GM19240 (cell line): Measurements from ENCODE around the gene GM2A.
"Not testable (repeated sequence)": the region's sequence is repeated elsewhere in the genome, so short reads cannot be mapped to it uniquely, and the experiment has no call there.

Experiments used
- DNase-seq: peaks from one replicate; pipeline ENCODE4 v3.0.0; 2011; ENCODE audit warnings: low spot score; ENCODE audit not compliant: insufficient read length

Gene GM2A

GRCh38 chr5:151251001-151251551 is 1.9 kb upstream of the GM2A start:
- no peak for DNase-seq

GRCh38 chr5:151251621-151252020 is 1.4 kb upstream of the GM2A start:
- no peak for DNase-seq

GRCh38 chr5:151253605-151253950 is 593 bp downstream of the GM2A start:
- no peak for DNase-seq

- DNase-seq: no peak
These were observed 1.6 kb downstream of the GM2A start for GRCh38 chr5:151254556-151254955.

GRCh38 chr5:151254990-151255389 is 2.0 kb downstream of the GM2A start:
- not testable (repeated sequence) for DNase-seq

- peak; percentile 55 for DNase-seq
These were observed 2.8 kb downstream of the GM2A start for GRCh38 chr5:151255621-151256286.

- no peak for DNase-seq
These were observed 4.8 kb downstream of the GM2A start for GRCh38 chr5:151257731-151258181.

- DNase-seq: no peak
These were observed 5.2 kb downstream of the GM2A start for GRCh38 chr5:151258201-151258611.

GRCh38 chr5:151258816-151259215 is 5.8 kb downstream of the GM2A start:
- DNase-seq: no peak

GRCh38 chr5:151259931-151260330 is 6.9 kb downstream of the GM2A start:
- no peak for DNase-seq

- no peak for DNase-seq
These were observed 9.5 kb downstream of the GM2A start for GRCh38 chr5:151262532-151262931.

- DNase-seq: no peak
These were observed 11.1 kb downstream of the GM2A start for GRCh38 chr5:151264113-151264512.

- no peak for DNase-seq
These were observed 14.7 kb downstream of the GM2A start for GRCh38 chr5:151267491-151268260.

- peak; percentile 29 for DNase-seq
These were observed 17.6 kb downstream of the GM2A start for GRCh38 chr5:151270599-151270998.

- no peak for DNase-seq
These were observed 18.4 kb downstream of the GM2A start for GRCh38 chr5:151271336-151271735.

GRCh38 chr5:151274666-151275065 is 21.7 kb downstream of the GM2A start:
- no peak for DNase-seq

- no peak for DNase-seq
These were observed 22.8 kb downstream of the GM2A start for GRCh38 chr5:151275803-151276202.

- DNase-seq: no peak
These were observed 25.9 kb downstream of the GM2A start for GRCh38 chr5:151278845-151279244.

GRCh38 chr5:151280443-151280842 is 27.5 kb downstream of the GM2A start:
- DNase-seq: no peak

- DNase-seq: no peak
These were observed 28.1 kb downstream of the GM2A start for GRCh38 chr5:151281001-151281639.

- DNase-seq: no peak
These were observed 30.3 kb downstream of the GM2A start for GRCh38 chr5:151283120-151283825.
